HepG2 (cell line): ENCODE measurements around the gene ARMC2. TPM values are rescaled to one million over a fixed set of nuclear protein-coding genes. Genes with fewer than 3 reads are reported as not detected.

Source experiments
- AGO1 ChIP-seq: fragments of 200-400 bp; formaldehyde crosslinking; IDR thresholded peaks from 2 replicates; pipeline ENCODE4 v1.6.1; 2017; ENCODE audit warnings: mild to moderate bottlenecking, low read depth, low read length, moderate library complexity; ENCODE audit not compliant: poor library complexity, severe bottlenecking
- DNMT1 ChIP-seq: sonication (generic); formaldehyde crosslinking; IDR thresholded peaks from 2 replicates; pipeline ENCODE4 v1.5.1; 2020; ENCODE audit warnings: mild to moderate bottlenecking, missing genetic modification reagents
- E2F1 ChIP-seq: sonication (generic); formaldehyde crosslinking; IDR thresholded peaks from 2 replicates; pipeline ENCODE4 v1.5.0; 2020; ENCODE audit warnings: missing genetic modification reagents
- EED ChIP-seq: sonication (generic); formaldehyde crosslinking; IDR thresholded peaks from 2 replicates; pipeline ENCODE4 v1.5.0; 2020; ENCODE audit warnings: mild to moderate bottlenecking, missing genetic modification reagents
- HNRNPUL1 ChIP-seq: fragments of 200-400 bp; formaldehyde crosslinking; IDR thresholded peaks from 2 replicates; pipeline ENCODE4 v1.6.1; 2017; ENCODE audit warnings: low read depth, mild to moderate bottlenecking, low read length, moderate library complexity
- MLXIP ChIP-seq: sonication (generic); formaldehyde crosslinking; IDR thresholded peaks from 2 replicates; pipeline ENCODE4 v1.9.0; 2021; ENCODE audit warnings: missing genetic modification reagents, borderline replicate concordance
- PAXIP1 ChIP-seq: sonication (generic); formaldehyde crosslinking; conservative IDR thresholded peaks from 2 replicates; pipeline ENCODE4 v1.4.0; 2020; ENCODE audit warnings: mild to moderate bottlenecking, missing genetic modification reagents, moderate library complexity
- SIX1 ChIP-seq: sonication (generic); formaldehyde crosslinking; IDR thresholded peaks from 2 replicates; pipeline ENCODE4 v1.4.0; 2020; ENCODE audit warnings: missing genetic modification reagents, borderline replicate concordance
- TAF15 ChIP-seq: fragments of 200-400 bp; formaldehyde crosslinking; IDR thresholded peaks from one replicate; pipeline ENCODE4 v1.6.1; 2018; ENCODE audit warnings: mild to moderate bottlenecking, low read depth, low read length; ENCODE audit not compliant: poor library complexity, severe bottlenecking
- TEF ChIP-seq: sonication (generic); formaldehyde crosslinking; IDR thresholded peaks from 2 replicates; pipeline ENCODE4 v1.5.0; 2020; ENCODE audit warnings: missing genetic modification reagents
- ZNF207 ChIP-seq: fragments of 450-650 bp; IDR thresholded peaks from 2 replicates; pipeline ENCODE4 v1.6.1; 2016; ENCODE audit warnings: antibody characterized with exemption, borderline replicate concordance
- ZNF564 ChIP-seq: sonication (generic); formaldehyde crosslinking; IDR thresholded peaks from 2 replicates; pipeline ENCODE4 v1.8.1; 2023; ENCODE audit warnings: mild to moderate bottlenecking, missing genetic modification reagents
- ZNF775 ChIP-seq: sonication (generic); formaldehyde crosslinking; IDR thresholded peaks from 2 replicates; pipeline ENCODE4 v1.4.0; 2020; ENCODE audit warnings: missing genetic modification reagents, mild to moderate bottlenecking, moderate library complexity, borderline replicate concordance
- ZSCAN30 ChIP-seq: sonication (generic); formaldehyde crosslinking; IDR thresholded peaks from 2 replicates; pipeline ENCODE4 v1.5.0; 2020; ENCODE audit warnings: mild to moderate bottlenecking, missing genetic modification reagents
- polyA plus RNA-seq, 8 experiments: library from polyadenylated mRNA; depleted of rRNA in 3 of 8; stranded (reverse) in 7 of 8; unstranded in 1 of 8; fragments of >200 nt; fragmentation: Illumina TruSeq in 4 of 8; extraction: Trizol in 4 of 8; gene quantifications; 2 replicates each; pipeline versions ENCODE4 v1.2.1 to v1.2.3, GENCODE V29; 2011 to 2016; ENCODE audit warnings: low read depth in 4 of 8, missing spikeins in 1 of 8, mixed read lengths in 1 of 8; ENCODE audit not compliant: insufficient read depth in 1 of 8
- total RNA-seq, 5 experiments: library from RNA; depleted of rRNA; stranded (reverse); fragments of >200 nt; fragmentation: Illumina TruSeq; extraction: Trizol; gene quantifications; 2 replicates each; pipeline ENCODE4 v1.2.3, GENCODE V29; 2016; ENCODE audit warnings: low read depth in 1 of 5
- TF ChIP-seq, protein P1 (sequence below): sonication (generic); formaldehyde crosslinking; IDR thresholded peaks from 2 replicates; pipeline ENCODE4 v1.8.1; 2023; ENCODE audit warnings: mild to moderate bottlenecking, moderate library complexity, missing genetic modification reagents

Gene ARMC2
- total and polyA plus RNA-seq, 2 of the 13 experiments (the other 11 are each of a cell fraction or from before 2014, with no cell fraction given): 1.4 to 3.2 TPM

GRCh38 chr6:109009236-109009961 is 161.2 kb downstream of the ARMC2 start (continued):
- TF ChIP-seq DNMT1 (CRISPR knock-in tag) (peak; percentile 92), TEF (CRISPR knock-in tag) (no peak), AGO1 (no peak), ZNF775 (CRISPR knock-in tag) (no peak), ZNF564 (CRISPR knock-in tag) (peak; percentile 67; the same call in 1 of the 2 replicates), PAXIP1 (CRISPR knock-in tag) (peak; percentile 20; the same call in 1 of the 2 replicates), HNRNPUL1 (no peak), E2F1 (CRISPR knock-in tag) (peak; percentile 22; the same call in 1 of the 2 replicates), EED (CRISPR knock-in tag) (peak; percentile 72), MLXIP (CRISPR knock-in tag) (no peak), ZNF207 (no peak), TAF15 (no peak), ZSCAN30 (CRISPR knock-in tag) (no peak), SIX1 (CRISPR knock-in tag) (no peak)
- TF ChIP-seq, protein P1, sequence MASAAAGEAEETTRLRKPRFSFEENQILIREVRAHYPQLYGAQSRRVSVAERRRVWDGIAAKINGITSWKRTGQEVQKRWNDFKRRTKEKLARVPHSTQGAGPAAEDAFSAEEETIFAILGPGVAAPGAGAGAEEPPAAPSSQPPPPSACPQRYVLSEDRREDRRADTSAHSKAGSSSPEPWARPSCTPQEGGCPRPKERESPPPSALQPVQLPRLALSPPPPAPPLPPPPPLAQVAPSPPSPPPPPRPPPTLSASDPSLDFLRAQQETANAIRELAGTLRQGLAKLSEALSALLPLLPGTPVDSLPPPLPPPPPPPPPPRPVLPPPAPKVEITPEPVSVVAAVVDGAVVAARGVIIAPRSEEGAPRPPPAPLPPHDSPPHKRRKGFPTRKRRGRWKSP (CRISPR knock-in tag): 0 out of 2 replicates have a peak, but pooled peaks have one; percentile 7
